ENCODE measurements around the gene ITGB3.

Gene ITGB3

GRCh38 chr17:47300718-47301117 lies 47.1 kb downstream of the ITGB3 start:
- TF ChIP-seq GATA1 (IDR thresholded peaks at IDR 0.05; ENCODE audit: low read depth, low read length) (no peak), POLR2A (IDR thresholded peaks at IDR 0.05; ENCODE audit: low read length) (no peak)
- DNase-seq, result no peak

GRCh38 chr17:47301161-47301560 lies 47.5 kb downstream of the ITGB3 start:
- DNase-seq, result peak in 1 of 2 experiments; percentile 51
- TF ChIP-seq POLR2A (IDR thresholded peaks at IDR 0.05; ENCODE audit: low read length) (no peak), GATA1 (IDR thresholded peaks at IDR 0.05; ENCODE audit: low read depth, low read length) (no peak)

GRCh38 chr17:47301831-47302230 lies 48.2 kb downstream of the ITGB3 start:
- no peak for DNase-seq
- TF ChIP-seq POLR2A (IDR thresholded peaks at IDR 0.05; ENCODE audit: low read length) (no peak), GATA1 (IDR thresholded peaks at IDR 0.05; ENCODE audit: low read depth, low read length) (no peak)

GRCh38 chr17:47304186-47304585 lies 50.6 kb downstream of the ITGB3 start:
- DNase-seq, result no peak
- no peak for TF ChIP-seq POLR2A (IDR thresholded peaks at IDR 0.05; ENCODE audit: low read length)
- TF ChIP-seq GATA1 (IDR thresholded peaks at IDR 0.05; ENCODE audit: low read depth, low read length), result no peak

GRCh38 chr17:47305302-47305923 lies 51.8 kb downstream of the ITGB3 start:
- no peak for TF ChIP-seq GATA1 (IDR thresholded peaks at IDR 0.05; ENCODE audit: low read depth, low read length)
- TF ChIP-seq POLR2A (IDR thresholded peaks at IDR 0.05; ENCODE audit: low read length), result no peak
- no peak for DNase-seq

GRCh38 chr17:47310186-47310733 lies 56.6 kb downstream of the ITGB3 start:
- no peak for TF ChIP-seq POLR2A (IDR thresholded peaks at IDR 0.05; ENCODE audit: low read length)
- no peak for TF ChIP-seq GATA1 (IDR thresholded peaks at IDR 0.05; ENCODE audit: low read depth, low read length)
- DNase-seq, result no peak

GRCh38 chr17:47311420-47311819 lies 57.8 kb downstream of the ITGB3 start:
- TF ChIP-seq GATA1 (IDR thresholded peaks at IDR 0.05; ENCODE audit: low read depth, low read length), result no peak
- no peak for DNase-seq

- no peak for TF ChIP-seq GATA1 (IDR thresholded peaks at IDR 0.05; ENCODE audit: low read depth, low read length)
- no peak for TF ChIP-seq POLR2A (IDR thresholded peaks at IDR 0.05; ENCODE audit: low read length)
- DNase-seq, result peak; percentile 78 to 84
Observed at GRCh38 chr17:47315451-47316266, 62.0 kb downstream of the ITGB3 start.

GRCh38 chr17:47316311-47316710 lies 62.7 kb downstream of the ITGB3 start:
- no peak for DNase-seq

GRCh38 chr17:47317119-47317518 lies 63.5 kb downstream of the ITGB3 start:
- DNase-seq, result no peak
- no peak for TF ChIP-seq GATA1 (IDR thresholded peaks at IDR 0.05; ENCODE audit: low read depth, low read length)
- no peak for TF ChIP-seq POLR2A (IDR thresholded peaks at IDR 0.05; ENCODE audit: low read length)

More at GRCh38 chr17:47316311-47316710, 62.7 kb downstream of the ITGB3 start:
- TF ChIP-seq GATA1 (IDR thresholded peaks at IDR 0.05; ENCODE audit: low read depth, low read length) (no peak), POLR2A (IDR thresholded peaks at IDR 0.05; ENCODE audit: low read length) (no peak)

GRCh38 chr17:47318197-47318918 lies 64.7 kb downstream of the ITGB3 start:
- DNase-seq, result no peak
- TF ChIP-seq GATA1 (IDR thresholded peaks at IDR 0.05; ENCODE audit: low read depth, low read length) (no peak), POLR2A (IDR thresholded peaks at IDR 0.05; ENCODE audit: low read length) (no peak)

GRCh38 chr17:47320879-47321502 lies 67.4 kb downstream of the ITGB3 start:
- DNase-seq, result no peak
- no peak for TF ChIP-seq POLR2A (IDR thresholded peaks at IDR 0.05; ENCODE audit: low read length)

GRCh38 chr17:47323382-47324223 lies 70.0 kb downstream of the ITGB3 start, which contains the start of gene EFCAB13:
Gene EFCAB13, plus strand, starts transcription at chr17:47323955. Its CDS starts 4,399 bp downstream, at chr17:47328354.
- peak; percentile 96 to 97 for DNase-seq
- no peak for TF ChIP-seq GATA1 (IDR thresholded peaks at IDR 0.05; ENCODE audit: low read depth, low read length)
- TF ChIP-seq POLR2A (IDR thresholded peaks at IDR 0.05; ENCODE audit: low read length), result peak; percentile 96
